Epithelial cell of proximal tubule (primary cell): Measurements from ENCODE around the gene ACO1. TPM values are rescaled to one million over a fixed set of nuclear protein-coding genes. Genes with fewer than 3 reads are reported as not detected.

ENCODE experiments used
- DNase-seq: peaks from one replicate; pipeline ENCODE4 v3.0.0-alpha.2; 2011; ENCODE audit warnings: low read depth
- H3K4me3 ChIP-seq: 2 replicates; pipeline ENCODE4 v1.5.1; 2011; ENCODE audit warnings: low read depth, mild to moderate bottlenecking, low read length
- CTCF ChIP-seq: conservative IDR thresholded peaks from 2 replicates; pipeline ENCODE4 v1.5.1; 2012; ENCODE audit warnings: low read depth, mild to moderate bottlenecking, low read length
- total RNA-seq: library from RNA; depleted of rRNA; stranded (reverse); fragments of >200 nt; gene quantifications from 2 replicates; pipeline ENCODE4 v1.2.3, GENCODE V29; 2015

The ACO1 gene
- total RNA-seq, 1 donor from 2014 or later = 41.2 TPM

DNA sequence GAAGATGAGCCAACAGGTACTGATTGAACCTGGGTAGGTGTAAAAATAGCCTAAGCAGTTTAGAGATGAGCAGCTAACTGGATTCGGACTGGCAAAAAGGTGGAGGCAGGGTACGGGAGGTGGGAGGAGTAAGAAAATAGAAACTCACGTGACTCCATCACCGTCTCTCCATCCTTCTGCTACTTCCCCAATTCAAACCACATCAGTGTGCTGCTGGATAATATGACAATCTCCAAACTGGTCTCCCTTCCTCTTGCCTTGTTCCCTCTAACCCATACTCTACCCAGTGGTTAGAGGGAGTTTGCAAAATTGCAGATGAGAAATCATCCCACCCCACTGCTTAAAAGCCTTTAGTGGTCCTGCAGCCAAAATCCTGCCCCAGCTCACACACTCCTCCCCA, 98.9 kb downstream of the ACO1 start:
- H3K4me3 ChIP-seq = no peak overlapping the region
- no peak for DNase-seq
- no peak for TF ChIP-seq CTCF

- TF ChIP-seq CTCF = no peak
- no peak for DNase-seq
Measured at GRCh38 chr9:32486839-32487562, 102.6 kb downstream of the ACO1 start.

DNA sequence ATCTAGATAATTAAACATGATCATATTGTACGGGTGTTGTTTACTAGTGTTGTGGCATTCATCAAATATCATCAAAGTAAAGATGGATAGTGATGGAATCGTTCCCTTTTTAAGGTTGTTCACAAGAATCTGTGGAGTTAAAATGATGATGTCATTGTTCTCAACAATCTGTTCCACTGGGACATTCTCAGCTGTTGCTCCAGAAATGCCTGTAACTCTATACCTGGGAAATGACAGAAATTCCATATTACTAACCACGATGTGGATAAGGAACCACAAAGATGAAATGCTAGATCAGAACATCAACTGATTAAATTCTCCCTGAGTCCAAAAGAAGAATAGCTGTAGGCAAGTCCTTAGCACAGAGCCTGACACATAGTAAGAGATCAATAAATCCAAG, 103.5 kb downstream of the ACO1 start:
- no peak for TF ChIP-seq CTCF

More at GRCh38 chr9:32486839-32487562, 102.6 kb downstream of the ACO1 start:
- H3K4me3 ChIP-seq = no peak overlapping the region

DNA sequence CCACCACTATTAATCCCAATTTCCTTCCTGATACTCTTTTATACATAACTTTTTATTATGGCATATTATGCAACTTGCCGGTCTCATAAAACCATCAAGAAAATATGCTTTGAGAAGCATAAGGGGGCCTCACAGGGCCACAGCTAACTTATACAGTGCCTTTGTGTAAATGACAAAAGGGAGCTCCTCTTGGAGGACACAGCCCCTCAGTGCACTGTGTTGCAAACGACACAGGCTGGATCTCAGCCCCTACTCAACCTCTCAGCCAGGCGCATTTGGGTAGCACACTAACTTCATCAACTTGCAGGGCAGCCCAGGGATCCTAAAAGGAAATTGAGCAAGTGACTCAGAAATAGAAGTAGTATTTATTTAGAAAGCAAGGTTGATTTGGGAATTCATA, 106.2 kb downstream of the ACO1 start:
- no peak for TF ChIP-seq CTCF
- no peak for DNase-seq
- H3K4me3 ChIP-seq = no peak overlapping the region

More for the DNA sequence above, 103.5 kb downstream of the ACO1 start:
- no peak for DNase-seq
- no peak overlapping the region for H3K4me3 ChIP-seq

- DNase-seq = no peak
- no peak overlapping the region for H3K4me3 ChIP-seq
- TF ChIP-seq CTCF = no peak
Measured at GRCh38 chr9:32497921-32498320, 113.5 kb downstream of the ACO1 start.

DNA sequence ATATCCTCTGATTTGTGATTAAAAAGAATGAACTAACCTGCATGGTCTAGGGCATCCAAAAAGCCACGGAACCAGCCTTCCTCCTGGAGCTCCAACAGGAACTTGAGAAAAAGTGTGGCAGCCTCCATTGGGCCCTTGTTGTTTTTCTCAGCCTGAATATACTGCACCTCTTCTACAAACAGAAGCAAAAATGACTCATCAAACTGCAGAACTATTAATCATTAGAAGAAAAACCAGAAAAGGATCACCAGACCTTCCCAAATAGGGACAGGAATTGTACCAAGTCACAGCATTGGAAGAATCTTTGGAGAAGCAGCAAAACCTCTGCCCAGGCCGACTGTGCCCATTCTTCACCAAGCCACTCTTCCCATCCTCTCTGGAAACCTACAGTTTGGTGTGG, 116.3 kb downstream of the ACO1 start:
- H3K4me3 ChIP-seq = peak overlapping the region; percentile 22
- TF ChIP-seq CTCF = no peak
- peak; percentile 62 for DNase-seq

DNA sequence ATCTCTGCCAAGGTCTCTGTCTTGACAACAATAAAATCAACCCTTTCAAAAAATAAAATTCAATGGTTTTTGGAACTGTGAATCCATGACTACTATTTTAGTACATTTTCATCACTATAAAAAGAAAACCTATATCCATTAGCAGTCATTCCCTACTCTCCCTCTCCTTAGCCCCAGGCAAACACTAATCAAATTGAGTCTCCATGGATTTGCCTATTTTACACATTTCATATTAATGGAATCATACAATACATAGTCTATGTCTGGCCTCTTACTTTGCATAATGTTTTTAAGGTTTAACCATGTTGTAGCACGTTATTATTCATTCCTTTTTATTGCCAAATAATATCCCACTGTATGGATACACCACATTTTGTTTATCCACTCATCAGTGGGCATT, 117.4 kb downstream of the ACO1 start:
- TF ChIP-seq CTCF = no peak
- no peak for DNase-seq
- H3K4me3 ChIP-seq = no peak overlapping the region
